Cerebellar nuclear complex (tissue), 1 donor: ENCODE results near the gene SUGCT.
"Not testable (repeated sequence)": the region's sequence is repeated elsewhere in the genome, so short reads cannot be mapped to it uniquely, and the experiment has no call there.

Source experiments
- DNase-seq, 2 experiments: peaks; one replicate each; lab custom pipeline; 2025; lab: John Stamatoyannopoulos, UW

SUGCT gene

DNA sequence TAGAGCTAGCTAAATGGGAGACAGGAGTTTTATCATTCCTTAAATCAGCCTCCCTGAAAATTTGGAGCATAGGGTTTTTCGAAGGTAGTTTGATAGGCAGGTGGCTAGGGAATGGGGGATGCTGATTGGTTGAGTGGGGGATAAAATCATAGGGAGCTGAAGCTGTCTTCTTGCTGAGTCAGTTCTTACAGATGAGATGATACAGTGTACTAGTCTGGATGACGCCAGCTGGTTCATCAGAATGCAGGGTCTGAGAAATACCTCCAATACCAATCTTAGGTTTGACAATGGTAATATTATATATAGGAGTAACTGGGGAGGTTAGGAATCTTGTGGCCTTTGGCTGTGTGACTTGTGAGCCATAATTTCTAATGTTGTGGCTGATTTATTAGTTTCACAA is 271.2 kb downstream of the SUGCT start:
- DNase-seq = no peak

DNA sequence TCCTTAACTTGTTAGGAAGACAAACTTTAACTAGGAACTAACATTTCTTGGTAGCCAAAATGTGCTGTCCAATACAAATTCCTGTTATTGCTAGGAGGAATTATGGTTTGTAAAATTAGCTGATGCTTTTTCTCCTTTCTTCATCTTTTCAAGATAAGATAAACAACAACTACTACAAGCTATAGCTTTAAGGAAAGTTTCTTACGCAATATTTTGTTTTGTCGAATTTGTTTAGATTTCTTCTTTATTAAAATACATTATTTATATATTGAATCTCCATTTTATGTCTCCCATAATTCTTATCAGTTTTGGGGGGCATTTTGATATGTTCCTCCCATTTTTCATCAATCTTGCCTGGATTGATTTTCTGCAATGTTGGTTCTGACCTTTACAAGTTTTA is 277.5 kb downstream of the SUGCT start:
- no peak for DNase-seq

DNA sequence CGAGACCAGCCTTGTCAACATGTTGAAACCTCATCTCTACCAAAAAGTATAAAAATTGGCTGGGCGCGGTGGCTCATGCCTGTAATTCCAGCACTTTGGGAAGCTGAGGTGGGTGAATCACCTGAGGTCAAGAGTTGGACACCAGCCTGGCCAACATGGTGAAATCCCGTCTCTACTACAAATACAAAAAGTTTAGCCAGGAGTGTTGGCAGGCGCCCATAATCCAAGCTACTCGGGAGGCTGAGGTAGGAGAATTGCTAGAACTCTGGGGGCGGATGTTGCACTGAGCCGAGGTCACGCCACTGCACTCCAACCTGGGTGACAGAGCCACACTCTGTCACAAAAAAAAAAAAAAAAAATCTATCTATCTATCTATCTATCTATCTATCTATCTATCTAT is 279.9 kb downstream of the SUGCT start:
- not testable (repeated sequence) for DNase-seq

DNA sequence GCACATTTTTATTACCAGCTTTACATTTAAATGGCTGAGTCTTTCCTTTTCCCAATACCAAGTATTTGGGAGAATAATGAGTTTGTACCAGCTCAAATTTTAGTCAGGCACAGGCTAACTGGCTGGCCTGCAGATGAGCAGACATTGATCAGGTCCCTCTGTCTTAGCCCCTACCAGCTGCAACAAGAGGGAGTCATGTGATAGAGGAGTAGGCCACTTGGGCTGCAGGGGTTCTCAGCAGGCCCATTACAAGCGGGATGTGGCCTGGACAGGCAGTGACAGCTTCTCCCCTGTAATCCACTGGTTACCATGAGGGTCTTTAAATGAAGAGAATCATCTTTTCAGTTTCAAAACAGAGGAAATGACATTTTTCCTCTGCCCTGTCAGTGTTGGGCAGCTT is 283.6 kb downstream of the SUGCT start:
- no peak for DNase-seq

DNA sequence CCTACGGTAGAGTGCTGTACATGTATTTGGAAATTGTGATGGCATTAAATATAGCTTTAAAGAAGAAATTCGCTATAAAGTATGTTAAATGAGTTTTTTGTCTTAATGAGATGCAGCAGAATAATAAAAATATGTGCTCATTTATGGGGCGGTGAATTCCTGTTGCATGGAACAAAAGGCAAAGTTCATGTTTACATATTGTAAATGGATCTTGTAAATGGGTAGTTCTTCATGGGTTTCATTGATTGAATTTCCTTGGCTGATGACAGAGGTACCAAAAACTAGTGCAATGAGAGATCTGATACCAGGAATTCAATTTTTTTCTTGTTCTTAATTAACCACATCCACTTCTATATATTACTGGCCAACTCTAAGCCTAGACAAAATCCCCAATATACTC is 284.2 kb downstream of the SUGCT start:
- DNase-seq = no peak

DNA sequence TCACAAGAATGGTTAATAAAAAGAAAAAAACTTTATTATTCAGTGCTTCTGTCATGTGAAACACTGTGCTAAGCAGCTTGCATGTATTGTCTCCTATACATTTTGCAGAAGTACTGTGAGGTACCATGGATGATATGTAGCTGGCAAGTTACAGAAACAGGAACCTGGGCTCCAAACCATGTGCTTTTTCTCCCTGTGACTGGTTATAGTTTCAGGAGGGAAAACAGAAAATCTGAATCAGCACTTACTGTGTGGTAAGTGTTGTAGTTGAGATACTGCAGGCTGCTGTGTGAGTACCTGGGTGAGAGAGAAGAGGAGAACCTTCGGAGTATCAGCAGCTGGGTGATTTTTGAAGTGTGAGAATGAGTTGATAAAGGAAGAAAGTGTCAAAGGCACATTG is 285.0 kb downstream of the SUGCT start:
- no peak for DNase-seq

DNA sequence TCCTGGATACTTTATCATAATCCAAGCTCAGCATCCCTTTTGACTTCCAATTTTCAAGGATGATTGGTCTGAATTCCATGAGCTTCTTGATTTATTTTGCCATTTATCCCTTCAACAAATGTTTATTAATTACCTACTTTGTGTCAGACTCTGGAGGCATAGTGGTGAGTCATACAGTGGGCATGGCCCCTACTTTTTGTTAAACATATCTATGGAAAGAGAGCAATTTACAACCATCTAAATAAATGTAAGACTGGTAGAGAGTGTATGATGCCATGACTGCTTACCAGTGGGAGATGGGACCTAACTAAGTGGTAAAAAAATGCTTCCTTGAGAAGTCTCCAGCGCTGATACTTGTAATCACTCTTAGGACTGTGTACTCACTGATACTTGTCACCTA is 286.6 kb downstream of the SUGCT start:
- DNase-seq = no peak

DNA sequence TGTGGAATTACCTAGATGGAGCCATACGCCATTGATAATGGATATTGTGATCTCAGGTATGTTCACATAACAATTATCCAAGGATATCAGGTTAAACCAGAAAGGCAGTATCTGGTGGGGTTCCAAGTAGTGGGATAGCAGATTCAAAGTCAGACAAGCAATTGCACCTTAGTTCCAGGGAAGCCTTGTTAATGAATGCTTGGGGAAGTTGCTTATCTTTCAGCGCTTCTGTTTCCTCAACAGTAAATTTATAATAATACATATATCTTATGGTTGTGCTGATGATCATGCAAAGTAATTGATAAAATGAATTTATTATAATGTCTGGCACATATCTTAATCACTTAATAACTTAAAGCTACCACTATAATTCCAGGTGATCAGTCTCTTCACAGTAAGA is 290.9 kb downstream of the SUGCT start:
- no peak for DNase-seq

DNA sequence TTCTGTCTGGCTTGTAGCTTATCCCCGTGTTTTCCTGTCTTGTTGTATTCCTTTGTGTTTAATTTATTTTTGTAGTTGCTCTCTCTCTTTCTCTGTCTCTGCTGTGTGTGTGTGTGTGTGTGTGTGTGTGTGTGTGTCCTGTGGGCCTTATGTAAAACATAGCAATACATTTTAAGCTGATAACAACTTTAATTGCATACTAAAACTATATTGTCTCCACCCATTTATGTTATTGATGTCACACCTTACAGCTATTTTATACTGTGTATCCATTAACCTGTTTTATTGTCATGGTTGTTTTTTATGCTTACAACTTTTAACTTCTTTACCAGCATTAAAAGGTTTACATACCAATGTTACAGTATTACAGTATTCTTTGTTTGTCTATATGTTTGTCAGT is 293.6 kb downstream of the SUGCT start:
- no peak for DNase-seq

DNA sequence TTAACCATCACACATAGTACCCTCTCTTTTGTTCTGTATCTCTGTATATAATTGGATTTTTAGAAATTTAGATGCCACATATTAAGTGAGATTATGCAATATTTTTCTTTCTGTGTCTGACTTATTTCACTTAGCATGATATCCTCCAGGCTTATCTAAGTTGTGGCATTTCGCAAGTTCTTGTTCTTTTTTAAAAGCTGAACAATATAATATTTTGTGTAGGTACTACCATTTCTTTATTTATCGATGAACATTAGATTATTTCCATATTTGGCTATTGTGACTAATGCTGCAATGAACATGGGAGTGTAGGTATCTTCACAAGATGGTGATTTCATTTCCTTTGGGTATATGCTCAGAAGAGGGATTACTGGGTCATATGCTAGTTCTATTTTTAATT is 295.0 kb downstream of the SUGCT start:
- no peak for DNase-seq

DNA sequence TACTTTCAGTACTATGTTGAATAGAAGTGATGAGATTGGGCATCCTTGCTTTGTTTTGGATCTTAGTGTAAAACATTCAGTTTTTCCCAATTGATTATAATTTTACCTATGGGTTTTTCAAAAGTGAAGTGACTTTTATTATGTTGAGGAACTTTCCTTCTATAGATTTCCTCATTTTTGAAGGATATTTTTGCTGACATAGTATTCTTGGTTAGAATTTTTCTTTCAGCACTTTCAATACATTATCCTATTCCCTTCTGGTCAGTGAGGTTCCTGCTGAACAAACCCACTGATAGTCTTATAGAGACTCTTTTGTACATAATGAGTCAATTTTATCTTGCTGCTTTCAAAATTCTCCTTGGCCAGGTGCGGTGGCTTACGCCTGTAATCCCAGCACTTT is 297.2 kb downstream of the SUGCT start:
- no peak for DNase-seq

DNA sequence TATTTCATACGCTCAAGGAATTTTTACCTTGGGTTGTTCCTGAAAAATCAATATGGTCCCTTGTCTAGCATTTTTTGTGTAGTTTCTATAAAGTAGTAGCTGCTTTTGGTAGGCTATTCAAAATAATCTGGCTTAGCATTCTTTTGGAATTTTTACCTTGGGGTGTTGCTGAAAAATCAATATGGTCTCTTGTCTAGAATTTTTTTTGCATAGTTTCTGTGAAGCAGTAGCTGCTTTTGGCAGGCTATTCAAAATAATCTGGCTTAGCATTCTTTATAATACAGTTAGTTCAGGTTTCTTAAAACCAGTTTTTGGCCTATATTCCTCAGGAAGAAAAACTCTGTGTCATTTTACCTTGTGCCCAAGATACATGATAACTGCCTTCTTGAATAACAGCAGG is 301.9 kb downstream of the SUGCT start:
- no peak for DNase-seq

DNA sequence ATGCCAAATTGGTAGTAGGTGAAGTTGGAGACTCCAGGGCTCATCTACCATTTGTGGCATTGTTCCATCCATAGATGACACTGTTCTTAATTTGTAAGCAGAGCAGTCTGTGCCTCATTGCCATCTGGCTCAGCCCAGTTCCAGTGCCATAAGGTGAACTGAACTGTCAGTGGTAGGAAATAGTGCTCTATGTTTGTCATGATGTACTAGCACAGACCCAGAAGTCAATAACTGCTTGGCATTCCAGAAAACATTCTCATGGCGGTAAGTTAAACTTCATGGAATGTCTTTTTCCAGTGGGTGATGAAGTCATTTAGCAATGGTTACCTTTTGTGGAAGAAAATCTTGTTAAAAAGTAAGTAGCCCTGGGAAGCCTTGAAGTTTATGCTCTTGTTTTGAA is 302.7 kb downstream of the SUGCT start:
- DNase-seq = peak; percentile 75 to 94

DNA sequence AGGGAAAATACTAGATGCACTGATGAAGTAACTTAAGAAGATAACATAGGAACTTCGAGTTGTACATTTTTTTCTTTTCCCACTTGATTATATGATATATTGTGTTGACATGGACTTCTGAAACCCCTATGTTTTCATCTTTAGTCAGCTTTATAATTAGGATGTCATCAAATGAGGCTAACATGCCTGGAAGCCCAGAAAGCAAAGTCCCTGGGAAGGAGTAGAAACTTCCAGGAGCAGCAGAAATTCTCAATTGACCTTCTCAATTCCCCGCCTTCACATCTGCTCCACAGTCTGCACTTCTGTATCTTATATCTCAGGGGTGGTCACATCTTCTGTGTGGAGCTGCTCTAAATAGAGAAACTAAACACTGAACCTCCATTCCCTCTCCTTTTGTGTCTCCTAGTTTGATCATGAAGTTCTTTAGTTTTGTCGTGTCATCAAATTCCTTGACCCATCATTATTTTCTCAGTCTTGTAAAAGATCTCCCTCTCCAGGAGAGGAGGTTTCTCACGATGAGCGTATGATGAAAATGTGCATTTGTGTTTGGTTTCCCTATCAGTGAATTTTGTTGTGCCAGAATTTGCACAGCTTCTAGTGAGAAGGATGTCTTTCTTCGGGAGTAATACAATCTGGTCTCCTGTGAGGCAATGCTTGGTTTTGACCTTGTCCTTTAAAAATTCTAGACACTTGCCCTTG is 303.3 kb downstream of the SUGCT start:
- no peak for DNase-seq

DNA sequence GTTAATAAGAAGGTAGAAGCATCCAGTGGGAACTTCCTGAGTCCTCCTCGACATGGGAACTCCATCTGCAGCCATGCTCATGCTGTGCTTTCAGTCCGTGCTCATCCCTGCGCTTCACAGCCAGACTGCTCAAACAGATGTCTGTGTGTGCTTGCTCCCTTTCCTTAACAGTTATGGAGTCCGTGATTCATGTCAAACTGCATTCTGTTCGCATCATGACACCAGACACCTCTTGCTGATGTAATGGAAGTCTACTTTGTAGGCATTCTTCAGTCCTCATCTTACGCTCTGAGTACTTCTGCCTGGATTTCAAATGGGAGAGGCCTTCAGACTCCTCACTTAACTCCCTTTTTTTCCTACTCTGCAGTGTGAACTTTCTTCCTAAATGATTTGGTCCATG is 304.9 kb downstream of the SUGCT start:
- DNase-seq = no peak

DNA sequence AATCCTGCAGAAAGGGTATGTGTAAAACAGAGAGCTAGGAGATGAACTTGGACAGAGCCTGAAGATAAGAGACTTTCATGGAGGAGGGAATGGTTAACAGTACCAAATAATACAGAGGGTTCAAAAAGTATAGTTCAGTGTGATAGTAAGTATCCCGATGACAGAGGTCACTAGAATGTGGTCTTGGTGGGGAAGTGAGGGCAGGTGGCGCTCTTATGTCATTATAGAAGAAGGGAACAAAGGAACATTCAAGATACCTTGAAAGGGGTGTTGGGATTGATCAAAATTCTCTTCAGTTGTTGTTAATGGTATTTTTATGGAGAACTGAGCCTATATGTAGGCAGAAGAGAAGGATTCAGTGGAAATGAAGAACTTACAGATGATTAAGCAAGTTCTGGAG is 312.5 kb downstream of the SUGCT start:
- no peak for DNase-seq

DNA sequence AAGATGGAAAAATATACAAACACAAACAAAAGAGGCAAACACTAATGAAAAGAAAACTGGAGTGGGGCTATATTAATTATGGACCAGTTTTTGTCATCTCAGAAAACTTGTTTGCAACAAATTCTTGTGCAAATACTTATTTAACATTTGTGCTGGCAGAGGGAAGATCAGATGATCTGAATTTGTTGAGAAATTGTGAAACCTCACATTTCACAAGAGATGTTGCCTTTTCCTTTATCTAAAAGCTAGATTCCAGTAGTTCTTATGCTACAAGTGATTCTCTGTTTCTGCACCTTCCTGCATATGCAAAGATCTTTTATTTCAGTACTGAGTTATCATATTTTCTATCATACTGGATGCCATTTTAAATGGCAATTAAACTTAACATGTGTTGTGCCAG is 320.7 kb downstream of the SUGCT start:
- no peak for DNase-seq

DNA sequence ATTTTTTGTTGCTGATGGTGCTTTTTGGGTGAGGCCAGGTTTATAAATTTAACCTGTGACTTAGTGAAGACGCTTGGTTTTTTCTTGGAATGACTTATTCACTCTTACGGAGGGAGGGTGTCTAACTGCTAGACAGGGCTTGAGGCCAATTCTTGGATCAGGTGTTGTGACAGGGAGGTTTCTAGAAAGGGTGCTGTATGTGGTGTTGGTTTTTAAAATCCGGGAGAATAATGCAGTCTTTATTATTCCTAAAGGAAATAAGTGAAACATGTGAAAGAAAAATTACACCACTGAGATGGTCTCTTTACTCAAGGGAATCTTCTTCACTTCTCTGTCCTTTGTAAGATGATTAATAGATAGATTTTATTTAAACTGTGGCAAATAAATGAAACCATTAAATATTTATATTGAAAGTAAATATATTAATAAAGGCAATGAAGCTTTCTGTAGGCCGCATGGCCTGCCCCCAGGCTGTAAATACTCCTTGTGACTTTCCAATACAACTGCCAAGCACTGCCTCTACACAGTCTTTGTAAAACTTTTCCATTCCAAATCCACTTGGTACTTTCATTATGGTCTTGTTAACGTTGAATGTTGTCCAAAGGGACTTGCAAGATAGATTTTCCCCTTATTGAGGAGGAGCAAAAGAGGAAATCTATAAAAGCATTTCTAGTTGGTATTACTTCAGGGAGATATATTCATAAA is 323.1 kb downstream of the SUGCT start:
- no peak for DNase-seq

DNA sequence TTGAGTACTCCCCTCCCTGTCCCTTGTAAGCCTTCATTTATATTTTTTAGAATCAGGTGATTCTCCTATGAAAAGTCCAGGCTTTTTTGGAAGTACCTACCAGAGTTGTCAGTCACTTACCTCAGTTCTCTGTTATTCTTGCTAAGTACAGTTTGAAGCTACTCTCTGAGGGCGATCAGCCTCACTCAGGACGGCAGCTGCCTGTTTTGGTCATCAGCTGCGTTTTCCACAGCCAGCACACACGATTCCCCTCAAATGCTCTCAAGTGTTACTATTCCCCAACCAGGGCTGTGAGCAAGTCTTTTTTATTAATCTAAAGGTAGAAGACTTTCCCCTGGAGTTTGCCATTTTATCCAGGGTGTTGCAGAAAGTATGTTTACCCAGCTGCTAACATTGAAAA is 328.6 kb downstream of the SUGCT start:
- no peak for DNase-seq

DNA sequence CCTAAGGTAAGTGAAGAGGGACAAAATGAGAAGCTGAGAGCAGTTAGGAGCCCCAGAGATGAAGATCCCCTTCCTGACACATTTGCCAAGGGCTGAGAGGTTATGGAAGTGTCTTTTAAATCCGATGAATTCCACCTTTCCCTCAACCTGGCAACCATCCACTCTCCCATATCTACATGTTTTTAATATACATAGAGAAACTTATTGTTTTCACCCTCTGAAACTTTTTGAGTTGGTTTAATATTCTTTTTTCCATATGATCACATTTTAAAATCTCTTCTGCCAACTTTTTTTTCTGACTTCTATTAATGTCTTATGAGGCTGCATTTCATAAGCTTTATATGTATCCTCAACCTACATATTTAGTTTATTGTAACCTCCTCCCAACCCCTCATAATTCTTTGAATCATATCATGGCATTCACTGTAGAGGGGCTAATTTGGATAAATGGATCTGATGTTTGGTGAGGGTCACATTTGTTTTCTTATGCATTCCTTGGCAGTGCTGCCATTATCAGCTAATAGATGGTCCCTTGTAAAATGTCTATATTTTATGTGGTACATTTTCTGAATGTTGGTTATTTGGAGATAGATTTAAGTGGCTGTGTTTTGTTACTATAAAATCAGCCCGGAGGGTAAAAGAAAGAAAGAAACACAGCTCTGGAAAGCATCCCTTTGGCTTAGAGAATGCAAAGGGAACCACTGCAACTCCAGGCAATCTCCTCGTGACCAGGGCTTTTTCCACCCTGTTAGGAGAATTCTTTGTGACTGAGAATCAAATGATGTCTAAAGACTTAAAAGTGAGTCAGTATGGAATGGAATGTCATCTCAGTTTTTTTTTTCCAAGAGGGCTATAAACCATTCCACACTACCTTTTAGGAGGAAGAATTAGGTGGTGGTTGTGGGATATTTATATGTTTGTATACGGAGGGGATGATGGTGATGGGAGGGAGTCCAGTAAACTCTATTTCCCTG is 334.4 kb downstream of the SUGCT start:
- no peak for DNase-seq

DNA sequence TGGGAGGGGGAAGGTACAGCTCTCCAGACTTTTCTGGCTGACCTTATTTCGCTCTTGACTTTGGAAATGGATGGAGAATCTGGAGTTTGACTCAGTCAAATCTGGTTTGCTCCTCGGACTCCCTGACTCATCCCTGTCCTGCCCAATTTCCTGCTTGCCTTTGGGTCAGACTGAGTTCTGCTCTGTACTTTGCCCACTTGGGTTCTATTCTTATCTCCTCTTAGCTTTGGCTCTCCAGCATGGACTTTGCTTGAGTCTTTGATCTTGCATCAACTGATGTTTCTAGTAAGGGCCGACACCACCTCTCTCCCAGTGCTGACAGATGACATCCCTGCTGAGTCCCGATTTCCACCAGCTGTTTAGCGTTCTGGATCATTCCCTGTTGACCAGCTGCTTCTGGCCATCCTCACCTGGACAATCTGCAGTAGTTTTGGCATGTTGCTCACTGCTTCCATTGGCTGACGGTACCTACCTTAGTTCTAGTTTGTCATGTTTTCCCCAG is 335.3 kb downstream of the SUGCT start:
- DNase-seq = no peak

DNA sequence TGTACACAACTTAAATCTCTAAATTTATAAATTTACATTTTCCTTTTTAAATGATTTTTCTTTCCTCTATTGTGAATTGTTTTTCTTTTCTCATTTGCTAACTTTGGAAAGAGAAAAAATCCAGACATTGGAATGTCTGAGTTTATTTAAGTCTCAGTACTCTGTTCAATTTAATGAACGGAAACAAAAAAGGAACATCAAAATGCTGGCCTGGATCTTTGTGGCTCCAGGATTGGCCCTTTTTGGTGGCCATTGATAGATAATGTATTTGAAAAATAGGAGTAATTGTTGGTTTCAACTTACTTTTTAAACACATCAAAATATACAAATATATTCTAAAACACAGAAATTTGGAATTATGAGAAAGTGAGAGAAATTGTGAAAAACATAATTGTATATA is 336.0 kb downstream of the SUGCT start:
- DNase-seq = no peak

DNA sequence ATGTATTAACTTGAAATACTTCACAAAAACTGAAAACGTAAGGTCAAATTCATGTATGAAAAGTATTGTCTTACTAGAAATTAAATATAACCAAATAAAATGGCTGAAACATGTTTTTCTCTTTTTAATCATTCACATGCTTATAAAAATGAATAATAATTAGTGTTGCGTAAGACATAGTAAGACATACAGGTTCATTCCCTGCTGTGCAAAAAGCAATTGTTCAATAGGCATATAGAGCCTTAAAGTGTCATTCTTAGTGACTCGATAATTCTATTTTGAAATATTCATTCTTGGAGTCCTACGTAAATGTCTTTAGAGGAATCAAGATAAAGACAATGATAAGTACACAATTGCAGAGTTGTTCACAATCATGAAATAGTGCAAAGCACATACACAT is 337.1 kb downstream of the SUGCT start:
- no peak for DNase-seq
